WTC11 (cell line): ENCODE data around the gene RRP12. TPM values are rescaled to one million over a fixed set of nuclear protein-coding genes. Genes with fewer than 3 reads are reported as not detected.

Experiments
- ATAC-seq: fragments of 200-7000 bp; cut with Tn5 transposase; 2 replicates; pipeline ENCODE4 v1.10.0; 2021; ENCODE audit warnings: mild to moderate bottlenecking, moderate library complexity
- CTCF ChIA-PET: fragments of 300-600 bp; sonication (Branson Sonifier 250); formaldehyde crosslinking; loops from one replicate; lab custom pipeline; 2021; ENCODE audit warnings: antibody characterized with exemption; lab: Charles Lee
- POLR2A ChIA-PET: fragments of 350-600 bp; sonication (Branson Sonifier 250); formaldehyde crosslinking; loops from one replicate; lab custom pipeline; 2021; ENCODE audit warnings: antibody characterized with exemption; lab: Charles Lee
- DNase-seq: peaks from one replicate; pipeline ENCODE4 v3.0.0; 2021; ENCODE audit warnings: low spot score
- H3K27ac Mint-ChIP-seq: 2 replicates; pipeline ENCODE4 v1.8.0; 2021; ENCODE audit warnings: mixed read lengths
- H3K27me3 Mint-ChIP-seq: 2 replicates; pipeline ENCODE4 v1.8.0; 2021; ENCODE audit warnings: low read depth, mild to moderate bottlenecking, moderate library complexity, mixed read lengths
- H3K36me3 Mint-ChIP-seq: 2 replicates; pipeline ENCODE4 v1.8.0; 2021; ENCODE audit warnings: mixed read lengths
- H3K4me1 Mint-ChIP-seq: 2 replicates; pipeline ENCODE4 v1.8.0; 2022; ENCODE audit warnings: mixed read lengths
- H3K4me3 Mint-ChIP-seq: 2 replicates; pipeline ENCODE4 v1.8.0; 2021; ENCODE audit warnings: mild to moderate bottlenecking, moderate library complexity, mixed read lengths
- H3K9me3 Mint-ChIP-seq: 2 replicates; pipeline ENCODE4 v1.8.0; 2021; ENCODE audit warnings: mixed read lengths
- ELF4 ChIP-seq: sonication (generic); formaldehyde crosslinking; IDR thresholded peaks from 2 replicates; pipeline ENCODE4 v1.8.1; 2022; ENCODE audit warnings: low read depth, mild to moderate bottlenecking, moderate library complexity, missing genetic modification reagents
- FOXJ3 ChIP-seq: sonication (generic); formaldehyde crosslinking; IDR thresholded peaks from 2 replicates; pipeline ENCODE4 v1.9.0; 2021; ENCODE audit warnings: missing genetic modification reagents, mild to moderate bottlenecking, borderline replicate concordance
- FOXP1 ChIP-seq: sonication (generic); formaldehyde crosslinking; IDR thresholded peaks from 2 replicates; pipeline ENCODE4 v1.8.0; 2022; ENCODE audit warnings: missing genetic modification reagents, mild to moderate bottlenecking, moderate library complexity, borderline replicate concordance
- GRHL2 ChIP-seq: fragments of 250-450 bp; sonication (Bioruptor Pico); IDR thresholded peaks from 2 replicates; pipeline ENCODE4 v1.8.0; 2022; ENCODE audit warnings: mild to moderate bottlenecking, moderate library complexity; ENCODE audit not compliant: insufficient replicate concordance, severe bottlenecking
- GTF2I ChIP-seq: fragments of 250-450 bp; sonication (Bioruptor Pico); conservative IDR thresholded peaks from 2 replicates; pipeline ENCODE4 v1.4.0; 2021; ENCODE audit warnings: mild to moderate bottlenecking
- HMGA2 ChIP-seq: fragments of 250-450 bp; sonication (Bioruptor Pico); IDR thresholded peaks from 2 replicates; pipeline ENCODE4 v1.4.0; 2021; ENCODE audit warnings: mild to moderate bottlenecking, moderate library complexity
- IRF2 ChIP-seq: sonication (generic); formaldehyde crosslinking; IDR thresholded peaks from 2 replicates; pipeline ENCODE4 v1.8.0; 2022; ENCODE audit warnings: low read depth, missing genetic modification reagents, borderline replicate concordance
- JAZF1 ChIP-seq: fragments of 250-450 bp; sonication (Bioruptor Pico); IDR thresholded peaks from 2 replicates; pipeline ENCODE4 v1.9.0; 2021; ENCODE audit warnings: moderate library complexity, mild to moderate bottlenecking, inconsistent platforms
- MYBL2 ChIP-seq: sonication (generic); formaldehyde crosslinking; IDR thresholded peaks from 2 replicates; pipeline ENCODE4 v1.8.1; 2023; ENCODE audit warnings: mild to moderate bottlenecking, moderate library complexity, missing genetic modification reagents
- NFE2L1 ChIP-seq: sonication (generic); formaldehyde crosslinking; IDR thresholded peaks from 2 replicates; pipeline ENCODE4 v1.8.1; 2023; ENCODE audit warnings: missing genetic modification reagents
- SMAD3 ChIP-seq: sonication (generic); formaldehyde crosslinking; IDR thresholded peaks from 2 replicates; pipeline ENCODE4 v1.8.0; 2022; ENCODE audit warnings: missing genetic modification reagents, mild to moderate bottlenecking, borderline replicate concordance
- SMAD4 ChIP-seq: sonication (generic); formaldehyde crosslinking; IDR thresholded peaks from 2 replicates; pipeline ENCODE4 v1.8.0; 2022; ENCODE audit warnings: mild to moderate bottlenecking, missing genetic modification reagents
- TEAD1 ChIP-seq: sonication (generic); formaldehyde crosslinking; IDR thresholded peaks from 2 replicates; pipeline ENCODE4 v1.8.0; 2022; ENCODE audit warnings: mild to moderate bottlenecking, missing genetic modification reagents
- ZBTB21 ChIP-seq: sonication (generic); formaldehyde crosslinking; IDR thresholded peaks from 2 replicates; pipeline ENCODE4 v1.8.1; 2023; ENCODE audit warnings: mild to moderate bottlenecking, missing genetic modification reagents, borderline replicate concordance
- ZMAT4 ChIP-seq: fragments of 250-450 bp; sonication (Bioruptor Pico); IDR thresholded peaks from 2 replicates; pipeline ENCODE4 v1.9.0; 2021; ENCODE audit warnings: mild to moderate bottlenecking
- ZNF138 ChIP-seq: sonication (generic); formaldehyde crosslinking; conservative IDR thresholded peaks from 2 replicates; pipeline ENCODE4 v1.8.1; 2022; ENCODE audit warnings: mild to moderate bottlenecking, moderate library complexity, missing genetic modification reagents
- ZNF219 ChIP-seq: sonication (generic); formaldehyde crosslinking; IDR thresholded peaks from 2 replicates; pipeline ENCODE4 v1.8.0; 2023; ENCODE audit warnings: missing genetic modification reagents, mild to moderate bottlenecking, borderline replicate concordance
- ZNF232 ChIP-seq: sonication (generic); formaldehyde crosslinking; IDR thresholded peaks from 2 replicates; pipeline ENCODE4 v1.8.0; 2022; ENCODE audit warnings: mild to moderate bottlenecking, missing genetic modification reagents
- ZNF396 ChIP-seq: fragments of 250-450 bp; sonication (Bioruptor Pico); IDR thresholded peaks from 2 replicates; pipeline ENCODE4 v1.8.0; 2021; ENCODE audit warnings: mild to moderate bottlenecking, moderate library complexity, borderline replicate concordance
- total RNA-seq: library from RNA; stranded (reverse); gene quantifications from 3 replicates; pipeline ENCODE4 v1.2.3, GENCODE V29; 2021
- TF ChIP-seq, protein P1 (sequence below): sonication (generic); formaldehyde crosslinking; IDR thresholded peaks from 2 replicates; pipeline ENCODE4 v1.8.1; 2023; ENCODE audit warnings: mild to moderate bottlenecking, missing genetic modification reagents, moderate library complexity
- TF ChIP-seq, protein P2 (sequence below): sonication (generic); formaldehyde crosslinking; IDR thresholded peaks from 2 replicates; pipeline ENCODE4 v1.8.0; 2022; ENCODE audit warnings: mild to moderate bottlenecking, missing genetic modification reagents
- TF ChIP-seq, protein P3 (sequence below): fragments of 250-450 bp; sonication (Bioruptor Pico); IDR thresholded peaks from 2 replicates; pipeline ENCODE4 v1.9.0; 2021; ENCODE audit warnings: moderate library complexity, mild to moderate bottlenecking, inconsistent platforms, borderline replicate concordance
- TF ChIP-seq, protein P4 (sequence below): sonication (generic); formaldehyde crosslinking; IDR thresholded peaks from 2 replicates; pipeline ENCODE4 v1.8.1; 2023; ENCODE audit warnings: mild to moderate bottlenecking, moderate library complexity, missing genetic modification reagents
- TF ChIP-seq, protein P5 (sequence below): fragments of 250-450 bp; sonication (Bioruptor Pico); conservative IDR thresholded peaks from 2 replicates; pipeline ENCODE4 v1.9.0; 2021; ENCODE audit warnings: mild to moderate bottlenecking
- TF ChIP-seq, protein P6 (sequence below): sonication (generic); formaldehyde crosslinking; IDR thresholded peaks from 2 replicates; pipeline ENCODE4 v1.8.1; 2022; ENCODE audit warnings: low read depth, mild to moderate bottlenecking, moderate library complexity, missing genetic modification reagents, borderline replicate concordance

The RRP12 gene
- total RNA-seq, 1 experiment from 2014 or later = 56.6 TPM

GRCh38 chr10:97365761-97366351, 35.3 kb downstream of the RRP12 start:
- Mint-ChIP-seq H3K27me3 (no peaks in the 10 kb centered on the region), H3K27ac (no peak overlapping the region), H3K9me3 (no peaks in the 10 kb centered on the region), H3K4me3 (no peak overlapping the region), H3K4me1 (peaks cover 2% of the 10 kb centered on the region), H3K36me3 (peaks cover 56% of the 10 kb centered on the region)
- ATAC-seq (no peak), DNase-seq (no peak)
- CTCF ChIA-PET = interaction anchor here (0.6 to 1.0 kb wide), 2 partner anchors 16 to 209 kb away, joined by 3 to 5 read pairs; no protein-coding TSS in a partner anchor
- POLR2A ChIA-PET = no interaction called here
- TF ChIP-seq, protein P1, sequence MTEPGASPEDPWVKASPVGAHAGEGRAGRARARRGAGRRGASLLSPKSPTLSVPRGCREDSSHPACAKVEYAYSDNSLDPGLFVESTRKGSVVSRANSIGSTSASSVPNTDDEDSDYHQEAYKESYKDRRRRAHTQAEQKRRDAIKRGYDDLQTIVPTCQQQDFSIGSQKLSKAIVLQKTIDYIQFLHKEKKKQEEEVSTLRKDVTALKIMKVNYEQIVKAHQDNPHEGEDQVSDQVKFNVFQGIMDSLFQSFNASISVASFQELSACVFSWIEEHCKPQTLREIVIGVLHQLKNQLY (CRISPR knock-in tag) = no peak
- TF ChIP-seq ZBTB21 (no peak), JAZF1 (CRISPR knock-in tag) (no peak), ZNF396 (CRISPR knock-in tag) (no peak), FOXJ3 (CRISPR knock-in tag) (no peak), GRHL2 (CRISPR knock-in tag) (no peak), HMGA2 (CRISPR knock-in tag) (no peak), ZNF219 (CRISPR knock-in tag) (no peak), ZNF138 (CRISPR knock-in tag) (no peak), ZMAT4 (CRISPR knock-in tag) (no peak), NFE2L1 (CRISPR knock-in tag) (no peak), SMAD3 (CRISPR knock-in tag) (no peak), SMAD4 (no peak), IRF2 (CRISPR knock-in tag) (no peak), ZNF232 (no peak), ELF4 (CRISPR knock-in tag) (no peak), FOXP1 (CRISPR knock-in tag) (no peak)
- TF ChIP-seq, protein P2, sequence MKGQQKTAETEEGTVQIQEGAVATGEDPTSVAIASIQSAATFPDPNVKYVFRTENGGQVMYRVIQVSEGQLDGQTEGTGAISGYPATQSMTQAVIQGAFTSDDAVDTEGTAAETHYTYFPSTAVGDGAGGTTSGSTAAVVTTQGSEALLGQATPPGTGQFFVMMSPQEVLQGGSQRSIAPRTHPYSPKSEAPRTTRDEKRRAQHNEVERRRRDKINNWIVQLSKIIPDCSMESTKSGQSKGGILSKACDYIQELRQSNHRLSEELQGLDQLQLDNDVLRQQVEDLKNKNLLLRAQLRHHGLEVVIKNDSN (CRISPR knock-in tag) = no peak
- TF ChIP-seq, protein P3, sequence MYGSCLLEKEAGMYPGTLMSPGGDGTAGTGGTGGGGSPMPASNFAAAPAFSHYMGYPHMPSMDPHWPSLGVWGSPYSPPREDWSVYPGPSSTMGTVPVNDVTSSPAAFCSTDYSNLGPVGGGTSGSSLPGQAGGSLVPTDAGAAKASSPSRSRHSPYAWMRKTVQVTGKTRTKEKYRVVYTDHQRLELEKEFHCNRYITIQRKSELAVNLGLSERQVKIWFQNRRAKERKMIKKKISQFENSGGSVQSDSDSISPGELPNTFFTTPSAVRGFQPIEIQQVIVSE (CRISPR knock-in tag) = no peak
- TF ChIP-seq, protein P4, sequence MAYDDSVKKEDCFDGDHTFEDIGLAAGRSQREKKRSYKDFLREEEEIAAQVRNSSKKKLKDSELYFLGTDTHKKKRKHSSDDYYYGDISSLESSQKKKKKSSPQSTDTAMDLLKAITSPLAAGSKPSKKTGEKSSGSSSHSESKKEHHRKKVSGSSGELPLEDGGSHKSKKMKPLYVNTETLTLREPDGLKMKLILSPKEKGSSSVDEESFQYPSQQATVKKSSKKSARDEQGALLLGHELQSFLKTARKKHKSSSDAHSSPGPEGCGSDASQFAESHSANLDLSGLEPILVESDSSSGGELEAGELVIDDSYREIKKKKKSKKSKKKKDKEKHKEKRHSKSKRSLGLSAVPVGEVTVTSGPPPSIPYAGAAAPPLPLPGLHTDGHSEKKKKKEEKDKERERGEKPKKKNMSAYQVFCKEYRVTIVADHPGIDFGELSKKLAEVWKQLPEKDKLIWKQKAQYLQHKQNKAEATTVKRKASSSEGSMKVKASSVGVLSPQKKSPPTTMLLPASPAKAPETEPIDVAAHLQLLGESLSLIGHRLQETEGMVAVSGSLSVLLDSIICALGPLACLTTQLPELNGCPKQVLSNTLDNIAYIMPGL = no peak

DNA sequence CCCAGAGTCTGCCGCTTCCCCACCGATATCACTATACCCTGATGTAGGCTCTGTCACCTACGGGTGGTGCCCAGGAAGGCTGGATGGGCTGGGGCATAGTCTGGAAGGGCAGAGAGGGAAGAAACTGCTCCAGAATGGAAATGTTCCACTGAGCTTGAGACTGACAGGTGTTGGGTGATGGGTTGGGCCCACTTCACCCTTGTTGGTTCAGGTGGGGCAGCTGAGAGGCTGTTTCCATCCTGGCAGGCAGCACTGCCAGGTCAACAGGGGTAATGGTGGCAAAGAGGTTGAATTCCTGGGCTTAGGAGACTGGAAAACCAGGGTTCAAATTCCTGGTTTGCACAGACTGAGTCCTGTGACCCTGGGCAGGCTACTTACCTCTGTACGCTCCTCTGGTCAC, 38.1 kb downstream of the RRP12 start:
- no peaks in the 10 kb centered on the region for H3K9me3 Mint-ChIP-seq
- DNase-seq = no peak
- no peak for ATAC-seq
- no peak overlapping the region for H3K27ac Mint-ChIP-seq
- H3K36me3 Mint-ChIP-seq = peaks cover 56% of the 10 kb centered on the region
- POLR2A ChIA-PET = no interaction called here
- CTCF ChIA-PET = interaction anchor here (0.5 to 1.3 kb wide), 2 partner anchors 38 to 180 kb away, joined by 3 read pairs; partner anchors contain the start of gene RRP12
- no peak overlapping the region for H3K4me3 Mint-ChIP-seq
- H3K27me3 Mint-ChIP-seq = no peaks in the 10 kb centered on the region
- H3K4me1 Mint-ChIP-seq = peaks cover 2% of the 10 kb centered on the region
- TF ChIP-seq, protein P5, sequence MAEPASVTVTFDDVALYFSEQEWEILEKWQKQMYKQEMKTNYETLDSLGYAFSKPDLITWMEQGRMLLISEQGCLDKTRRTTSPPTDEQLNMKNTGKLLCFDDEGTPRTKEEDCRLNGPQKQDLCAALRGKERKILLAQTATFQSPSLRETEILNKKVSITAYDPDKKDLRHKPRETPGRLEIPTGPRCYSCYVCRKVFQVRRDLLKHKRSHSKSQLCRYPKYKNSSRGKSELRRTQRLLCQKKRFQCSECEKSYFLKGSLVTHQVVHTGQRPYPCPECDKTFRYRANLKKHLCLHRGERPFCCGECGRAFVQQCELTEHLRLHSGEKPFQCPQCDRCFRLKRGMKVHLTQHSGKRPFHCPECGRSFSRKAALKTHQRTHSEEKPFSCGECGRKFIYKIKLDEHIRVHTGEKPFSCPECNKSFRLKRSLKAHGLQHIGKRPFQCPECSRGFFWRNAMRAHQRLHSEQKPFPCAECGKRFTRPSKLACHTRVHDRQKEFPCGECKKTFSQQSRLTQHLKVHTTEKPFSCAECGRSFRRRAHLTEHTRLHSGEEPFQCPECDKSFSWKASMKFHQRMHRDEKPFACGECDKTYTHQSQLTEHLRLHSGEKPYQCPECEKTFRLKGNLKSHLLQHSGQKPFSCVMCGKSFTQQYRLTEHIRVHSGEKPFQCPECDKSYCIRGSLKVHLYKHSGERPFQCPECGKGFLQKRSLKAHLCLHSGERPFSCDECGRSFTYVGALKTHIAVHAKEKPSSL (CRISPR knock-in tag) = no peak
- TF ChIP-seq GTF2I (CRISPR knock-in tag) (no peak), TEAD1 (CRISPR knock-in tag) (no peak), MYBL2 (no peak)
- TF ChIP-seq, protein P6, sequence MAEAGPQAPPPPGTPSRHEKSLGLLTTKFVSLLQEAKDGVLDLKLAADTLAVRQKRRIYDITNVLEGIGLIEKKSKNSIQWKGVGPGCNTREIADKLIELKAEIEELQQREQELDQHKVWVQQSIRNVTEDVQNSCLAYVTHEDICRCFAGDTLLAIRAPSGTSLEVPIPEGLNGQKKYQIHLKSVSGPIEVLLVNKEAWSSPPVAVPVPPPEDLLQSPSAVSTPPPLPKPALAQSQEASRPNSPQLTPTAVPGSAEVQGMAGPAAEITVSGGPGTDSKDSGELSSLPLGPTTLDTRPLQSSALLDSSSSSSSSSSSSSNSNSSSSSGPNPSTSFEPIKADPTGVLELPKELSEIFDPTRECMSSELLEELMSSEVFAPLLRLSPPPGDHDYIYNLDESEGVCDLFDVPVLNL (CRISPR knock-in tag) = no peak
